Activated CD8-positive, alpha-beta T cell treated with anti-CD3 and anti-CD28 coated beads, Interleukin-2, amount 10 ng/mL, durations not matched to agents 7 days and 5 days (primary cell): ENCODE measurements around the gene CSTF2T. TPM values are rescaled to one million over a fixed set of nuclear protein-coding genes. Genes with fewer than 3 reads are reported as not detected.

Experiments
- ATAC-seq: fragments of 150-1000 bp; cut with Tn5 transposase; one replicate; pipeline ENCODE4 v1.10.0; 2021; ENCODE audit warnings: moderate library complexity
- CTCF ChIA-PET: fragments of 350-600 bp; sonication (Branson Sonifier 250); formaldehyde crosslinking; loops from one replicate; lab custom pipeline; 2021; ENCODE audit warnings: antibody characterized with exemption; lab: Charles Lee
- POLR2A ChIA-PET: fragments of 350-600 bp; sonication (Branson Sonifier 250); formaldehyde crosslinking; loops from one replicate; lab custom pipeline; 2021; ENCODE audit warnings: antibody characterized with exemption; lab: Charles Lee
- DNase-seq: peaks from one replicate; pipeline ENCODE4 v3.0.0-alpha.2; 2020
- H3K27ac Mint-ChIP-seq: one replicate; pipeline ENCODE4 v1.8.0; 2021; ENCODE audit warnings: mild to moderate bottlenecking, mixed read lengths
- H3K27me3 Mint-ChIP-seq: one replicate; pipeline ENCODE4 v1.8.0; 2021; ENCODE audit warnings: low read depth, mixed read lengths
- H3K36me3 Mint-ChIP-seq: one replicate; pipeline ENCODE4 v1.8.0; 2021; ENCODE audit warnings: low read depth, mixed read lengths
- H3K4me1 Mint-ChIP-seq: one replicate; pipeline ENCODE4 v1.8.0; 2021; ENCODE audit warnings: low read depth, mixed read lengths
- H3K4me3 Mint-ChIP-seq: one replicate; pipeline ENCODE4 v1.8.0; 2021; ENCODE audit warnings: mild to moderate bottlenecking, mixed read lengths
- H3K9me3 Mint-ChIP-seq: one replicate; pipeline ENCODE4 v1.8.0; 2022; ENCODE audit warnings: mixed read lengths; ENCODE audit not compliant: insufficient read depth
- total RNA-seq, 2 experiments: library from RNA; stranded (reverse); gene quantifications; one replicate each; pipeline ENCODE4 v1.2.3, GENCODE V29; 2021

The CSTF2T gene
- total RNA-seq, 2 experiments from 2014 or later, result 30.3 to 32.1 TPM

DNA sequence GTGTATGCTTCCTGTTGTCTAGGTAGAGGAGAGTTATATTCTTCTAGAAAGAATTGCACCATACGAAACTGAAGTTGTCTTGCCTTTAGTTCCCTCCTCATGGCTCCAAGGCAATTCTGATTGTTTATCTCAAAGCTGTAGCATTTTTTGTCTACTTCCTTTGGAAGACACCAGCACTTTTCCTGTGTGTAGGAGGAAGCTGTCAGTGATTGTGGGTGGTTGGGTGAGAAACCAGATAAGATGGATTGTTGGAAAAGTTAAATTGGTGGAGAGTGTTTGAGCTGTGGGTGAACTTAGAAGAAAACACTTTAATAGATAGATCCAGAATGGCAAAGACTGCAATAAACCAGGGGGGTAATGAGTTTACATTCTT lies 12.1 kb upstream of the CSTF2T start:
- no peaks in the 10 kb centered on the region for H3K36me3 Mint-ChIP-seq
- ATAC-seq (no peak), DNase-seq (no peak)
- CTCF ChIA-PET, result no interaction called here
- POLR2A ChIA-PET, result no interaction called here
- H3K27me3 Mint-ChIP-seq, result no peaks in the 10 kb centered on the region
- no peaks in the 10 kb centered on the region for H3K9me3 Mint-ChIP-seq
- H3K27ac Mint-ChIP-seq, result no peak overlapping the region
- peaks cover 23% of the 10 kb centered on the region for H3K4me1 Mint-ChIP-seq
- H3K4me3 Mint-ChIP-seq, result no peak overlapping the region

DNA sequence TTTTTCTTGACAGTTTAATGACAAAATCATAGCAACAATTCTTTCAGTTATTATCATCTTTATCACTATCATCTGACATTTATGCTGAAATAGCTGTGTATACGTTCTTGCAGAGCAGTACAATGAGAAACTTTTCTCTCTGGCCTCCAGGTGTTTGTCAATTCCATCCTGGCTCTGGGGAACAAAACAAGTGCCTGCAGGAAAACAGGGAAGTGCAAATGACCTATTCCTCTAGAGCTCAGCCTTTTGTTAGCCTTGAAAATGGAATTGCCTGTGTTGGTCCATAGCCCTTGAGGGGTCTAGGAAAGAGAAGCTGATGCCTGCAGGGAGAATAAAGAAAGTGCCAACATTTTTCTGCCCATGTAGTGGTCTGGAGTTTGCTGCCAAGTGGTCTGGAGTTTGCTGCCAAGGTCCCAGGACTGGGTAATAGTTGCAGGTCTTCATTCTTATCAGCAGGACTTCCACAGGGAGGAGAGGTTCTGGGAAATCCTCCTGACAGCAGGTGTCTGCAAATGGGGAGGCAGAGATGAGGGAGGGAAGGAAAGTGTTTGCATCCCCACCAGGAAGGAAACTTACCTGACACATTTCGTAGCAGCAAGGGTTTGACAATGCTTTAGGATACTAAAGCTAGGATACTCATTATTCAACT lies 10.1 kb upstream of the CSTF2T start:
- POLR2A ChIA-PET, result interaction anchor here (0.9 kb wide), 2 partner anchors 10 kb away, joined by 3 to 7 read pairs; partner anchors contain the start of gene CSTF2T

DNA sequence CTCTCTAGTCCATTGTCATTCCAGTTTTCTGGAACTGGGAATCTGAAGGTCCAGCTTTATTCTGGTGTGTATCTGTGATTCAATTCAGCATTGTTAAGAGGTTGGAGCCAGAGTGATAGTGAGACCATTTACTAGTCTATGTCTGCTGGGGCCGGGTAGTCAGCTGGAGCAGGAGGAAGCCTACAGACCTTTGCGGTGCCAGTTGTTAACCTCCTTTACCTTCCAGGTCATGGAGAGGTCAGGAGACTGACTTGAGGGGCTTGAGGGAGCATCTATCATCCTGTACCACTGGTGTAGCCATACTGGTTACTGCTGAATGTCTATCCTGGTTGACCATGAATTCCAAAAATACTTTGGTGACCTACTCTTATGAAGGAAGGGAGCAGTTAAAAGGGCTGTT lies 9.2 kb upstream of the CSTF2T start:
- peaks cover 23% of the 10 kb centered on the region for H3K4me1 Mint-ChIP-seq
- POLR2A ChIA-PET, result interaction anchor here (0.9 kb wide), 1 partner anchor 9 kb away, joined by 7 read pairs; the partner anchor contains the start of gene CSTF2T
- H3K27me3 Mint-ChIP-seq, result peaks cover 3% of the 10 kb centered on the region
- H3K36me3 Mint-ChIP-seq, result no peaks in the 10 kb centered on the region
- H3K9me3 Mint-ChIP-seq, result no peaks in the 10 kb centered on the region
- CTCF ChIA-PET, result no interaction called here
- no peak overlapping the region for H3K4me3 Mint-ChIP-seq
- H3K27ac Mint-ChIP-seq, result peak overlapping the region; percentile 17
- ATAC-seq (no peak), DNase-seq (no peak)

More for the DNA sequence above, 10.1 kb upstream of the CSTF2T start:
- H3K9me3 Mint-ChIP-seq, result no peaks in the 10 kb centered on the region
- no peak overlapping the region for H3K4me3 Mint-ChIP-seq
- H3K4me1 Mint-ChIP-seq, result peaks cover 23% of the 10 kb centered on the region
- ATAC-seq (no peak), DNase-seq (no peak)
- H3K36me3 Mint-ChIP-seq, result no peaks in the 10 kb centered on the region
- CTCF ChIA-PET, result no interaction called here
- peaks cover 3% of the 10 kb centered on the region for H3K27me3 Mint-ChIP-seq
- H3K27ac Mint-ChIP-seq, result no peak overlapping the region

DNA sequence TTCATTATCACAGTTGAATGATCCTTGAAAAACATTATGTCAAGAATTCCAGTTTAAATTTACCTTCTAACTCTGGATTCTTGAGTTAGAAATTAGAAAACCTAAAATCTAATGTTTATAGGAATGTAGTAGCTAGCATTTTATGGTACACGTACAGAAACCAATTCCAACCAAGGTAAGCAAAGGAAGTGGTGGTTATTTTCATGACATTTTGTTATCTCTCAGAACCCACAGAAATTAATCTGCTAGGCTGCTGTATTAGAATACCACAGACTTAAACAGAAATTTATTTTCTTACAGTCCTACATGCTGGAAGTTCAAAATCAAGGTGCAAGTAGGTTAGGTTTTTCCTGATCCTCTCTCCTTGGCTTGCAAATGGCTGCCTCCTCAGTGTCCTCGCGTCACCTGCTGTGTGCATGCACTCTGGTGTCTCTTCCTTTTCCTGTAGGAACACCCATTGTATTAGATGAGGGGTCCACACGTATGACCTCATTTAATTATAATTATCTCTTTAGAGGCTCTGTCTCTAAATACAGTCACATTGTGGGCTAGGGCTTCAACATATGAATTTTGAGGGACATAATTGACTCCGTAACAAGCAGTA lies 8.5 kb upstream of the CSTF2T start:
- ATAC-seq, result no peak
- POLR2A ChIA-PET, result no interaction called here
- CTCF ChIA-PET, result no interaction called here

DNA sequence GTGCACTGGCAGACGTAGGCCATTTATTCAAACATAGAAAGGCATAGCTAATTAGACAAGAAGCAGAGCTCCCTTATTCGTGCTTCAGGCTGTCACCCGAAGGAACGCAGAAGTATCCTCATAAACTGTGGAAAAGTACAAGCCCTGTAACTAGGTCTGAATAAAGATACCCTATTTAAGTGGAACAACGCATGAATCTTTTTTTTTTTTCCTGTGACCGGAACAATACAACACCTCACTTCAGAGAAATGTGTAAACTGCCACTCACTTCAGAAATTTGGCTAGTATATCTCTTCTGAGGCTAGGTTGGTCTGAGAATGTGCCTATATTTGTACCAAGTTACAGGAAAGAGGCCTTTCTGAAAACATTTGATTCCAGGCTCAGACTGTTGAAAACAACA lies 8.0 kb upstream of the CSTF2T start:
- H3K36me3 Mint-ChIP-seq, result no peaks in the 10 kb centered on the region
- ChIA-PET POLR2A (no interaction called here), CTCF (no interaction called here)
- peaks cover 23% of the 10 kb centered on the region for H3K4me1 Mint-ChIP-seq
- peak overlapping the region; percentile 7 for H3K4me3 Mint-ChIP-seq
- peak overlapping the region; percentile 68 for H3K27ac Mint-ChIP-seq
- peaks cover 3% of the 10 kb centered on the region for H3K27me3 Mint-ChIP-seq
- no peaks in the 10 kb centered on the region for H3K9me3 Mint-ChIP-seq
- DNase-seq, result no peak
- no peak for ATAC-seq

More for the DNA sequence above, 8.5 kb upstream of the CSTF2T start:
- DNase-seq, result no peak
- H3K27ac Mint-ChIP-seq, result peak overlapping the region; percentile 68
- H3K4me3 Mint-ChIP-seq, result peak overlapping the region; percentile 7
- no peaks in the 10 kb centered on the region for H3K9me3 Mint-ChIP-seq
- no peaks in the 10 kb centered on the region for H3K36me3 Mint-ChIP-seq
- H3K4me1 Mint-ChIP-seq, result peaks cover 23% of the 10 kb centered on the region
- H3K27me3 Mint-ChIP-seq, result peaks cover 3% of the 10 kb centered on the region

DNA sequence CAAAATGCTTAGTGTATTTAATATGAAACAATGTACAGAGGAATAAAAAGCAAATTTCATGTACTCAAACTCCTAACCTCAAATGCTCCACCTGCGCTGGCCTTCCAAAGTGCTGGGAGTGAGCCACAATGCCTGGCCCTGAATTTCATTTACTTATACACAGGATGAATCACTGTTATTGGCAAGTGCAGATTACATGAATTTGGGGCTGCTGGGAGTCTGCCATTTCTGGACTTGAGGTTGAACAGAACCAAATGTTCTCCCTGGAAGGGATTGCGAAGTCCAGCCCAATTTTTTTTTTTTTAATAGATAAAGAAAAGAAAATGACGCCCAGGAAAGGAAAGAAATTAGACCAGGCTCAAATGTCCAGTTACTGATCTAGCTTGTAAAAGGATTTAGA lies 6.8 kb upstream of the CSTF2T start:
- H3K27me3 Mint-ChIP-seq, result peaks cover 3% of the 10 kb centered on the region
- POLR2A ChIA-PET, result no interaction called here

DNA sequence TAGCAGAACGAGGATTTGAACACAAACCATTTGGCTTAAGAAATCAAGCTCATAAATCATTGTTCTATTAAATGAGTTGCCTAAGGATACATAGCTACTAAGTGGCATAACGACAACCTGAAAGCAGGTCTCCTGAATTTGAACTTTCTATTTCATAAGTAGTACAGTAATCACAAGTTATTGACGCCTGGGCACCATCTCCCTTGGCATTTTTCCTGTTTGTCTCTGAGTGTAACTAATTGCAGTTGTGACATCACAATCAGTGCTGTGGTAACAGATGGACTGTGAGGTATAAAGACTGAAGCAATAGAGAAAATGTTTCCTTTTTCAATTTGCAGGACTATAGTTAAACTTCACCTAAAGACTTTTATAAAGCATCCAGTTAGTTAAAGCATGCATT lies 6.4 kb upstream of the CSTF2T start:
- peaks cover 3% of the 10 kb centered on the region for H3K27me3 Mint-ChIP-seq
- CTCF ChIA-PET, result interaction anchor here (1.4 kb wide), 1 partner anchor 255 kb away, joined by 4 read pairs; no protein-coding TSS in a partner anchor
- no peaks in the 10 kb centered on the region for H3K36me3 Mint-ChIP-seq
- no peaks in the 10 kb centered on the region for H3K9me3 Mint-ChIP-seq
- H3K27ac Mint-ChIP-seq, result no peak overlapping the region
- DNase-seq, result no peak
- no peak for ATAC-seq
- peaks cover 17% of the 10 kb centered on the region for H3K4me1 Mint-ChIP-seq
- POLR2A ChIA-PET, result no interaction called here
- H3K4me3 Mint-ChIP-seq, result no peak overlapping the region

More for the DNA sequence above, 6.8 kb upstream of the CSTF2T start:
- ATAC-seq (no peak), DNase-seq (no peak)
- Mint-ChIP-seq H3K36me3 (no peaks in the 10 kb centered on the region), H3K4me1 (peaks cover 17% of the 10 kb centered on the region), H3K27ac (no peak overlapping the region), H3K9me3 (no peaks in the 10 kb centered on the region), H3K4me3 (no peak overlapping the region)
- CTCF ChIA-PET, result no interaction called here

DNA sequence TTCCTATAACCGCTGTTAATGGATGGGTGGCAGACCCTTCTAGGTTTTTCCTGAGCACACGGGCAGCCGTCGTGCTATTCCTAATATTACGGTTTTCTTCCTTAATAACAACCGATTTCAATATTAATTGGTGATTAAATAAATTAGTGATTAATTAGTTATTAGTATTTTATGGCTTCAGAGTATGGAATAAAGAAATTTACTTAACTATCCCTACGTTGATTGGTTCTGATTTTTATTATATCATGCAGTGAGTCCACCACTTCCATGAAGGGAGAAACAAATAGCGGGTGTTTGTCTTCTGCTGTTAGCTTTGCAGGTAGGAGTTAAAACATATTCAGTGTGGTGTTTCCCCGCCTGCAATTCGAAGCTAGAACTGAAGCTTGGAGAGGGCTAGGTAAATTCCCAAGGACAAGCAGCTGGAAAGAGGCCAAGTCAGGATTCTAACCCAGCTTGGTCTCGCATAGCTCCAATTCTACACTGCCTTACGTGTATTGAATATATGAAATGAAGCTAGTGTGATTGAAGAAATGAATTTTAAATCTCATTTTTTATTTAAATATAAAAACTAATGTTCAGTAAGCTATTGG lies 928 bp upstream of the CSTF2T start:
- ChIA-PET POLR2A (interaction anchor here (0.7 to 1.4 kb wide), 6 partner anchors 8 to 1162 kb away, joined by 3 to 7 read pairs (median 3); no protein-coding TSS in a partner anchor), CTCF (interaction anchor here (1.2 kb wide), 1 partner anchor 10 kb away, joined by 3 read pairs; no protein-coding TSS in a partner anchor)
- no peaks in the 10 kb centered on the region for H3K9me3 Mint-ChIP-seq
- peaks cover 40% of the 10 kb centered on the region for H3K36me3 Mint-ChIP-seq
- peaks cover 36% of the 10 kb centered on the region for H3K4me1 Mint-ChIP-seq
- ATAC-seq, result no peak
- peak overlapping the region; percentile 99 for H3K4me3 Mint-ChIP-seq
- DNase-seq, result no peak
- peak overlapping the region; percentile 100 for H3K27ac Mint-ChIP-seq
- peaks cover 3% of the 10 kb centered on the region for H3K27me3 Mint-ChIP-seq

DNA sequence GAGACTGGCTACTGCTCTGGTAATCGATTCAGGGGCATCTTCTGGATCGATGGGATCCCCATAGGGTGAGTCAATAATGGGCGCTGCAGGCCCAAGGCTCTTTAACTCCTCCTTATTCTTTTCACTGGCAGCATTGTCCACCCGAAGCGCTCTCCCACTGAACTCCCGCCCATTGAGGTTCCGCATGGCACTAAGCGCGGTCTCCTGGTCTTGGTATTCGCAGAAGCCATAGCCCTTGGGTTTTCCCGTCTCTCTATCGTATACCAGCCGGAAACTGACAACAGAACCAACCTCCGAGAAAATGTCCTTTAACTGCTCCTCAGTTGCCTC lies 285 bp downstream of the CSTF2T start:
- Mint-ChIP-seq H3K36me3 (peaks cover 44% of the 10 kb centered on the region), H3K27ac (peak overlapping the region; percentile 100), H3K4me1 (peaks cover 36% of the 10 kb centered on the region), H3K27me3 (no peaks in the 10 kb centered on the region), H3K4me3 (peak overlapping the region; percentile 99), H3K9me3 (no peaks in the 10 kb centered on the region)
- ChIA-PET CTCF (no interaction called here), POLR2A (interaction anchor here (0.6 to 1.4 kb wide), 4 partner anchors 10 to 54 kb away, joined by 3 to 7 read pairs (median 4); no protein-coding TSS in a partner anchor)
- no peak for DNase-seq
- peak; percentile 69 for ATAC-seq

DNA sequence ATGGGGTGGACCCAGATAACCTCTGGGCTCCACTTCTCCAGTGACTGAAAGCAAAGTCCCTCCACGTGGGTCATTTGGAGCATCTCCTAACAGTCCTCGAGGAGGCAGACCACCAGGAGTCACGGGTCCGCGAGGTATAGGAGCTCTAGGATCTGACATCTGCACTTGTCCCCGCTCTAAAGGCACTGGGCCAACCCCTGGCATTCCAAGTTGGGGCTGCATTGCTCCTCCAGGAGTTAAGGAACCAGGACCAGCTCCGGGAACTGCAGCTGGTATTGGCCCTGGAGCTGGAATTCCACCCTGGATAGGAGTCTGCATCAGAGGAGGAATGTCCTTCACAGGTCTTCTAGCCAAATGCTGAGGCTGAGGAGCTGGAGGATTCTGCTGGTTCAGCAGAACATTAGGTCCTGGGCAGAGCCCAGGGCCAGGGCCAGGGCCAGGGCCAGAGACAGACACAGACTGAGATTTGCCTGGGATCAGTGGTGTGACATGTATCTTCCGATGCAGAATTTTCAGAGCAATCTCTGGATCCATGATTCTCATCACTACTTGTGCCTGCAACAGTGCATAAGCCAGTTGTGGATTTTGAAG lies 827 bp downstream of the CSTF2T start:
- peak overlapping the region; percentile 99 for H3K4me3 Mint-ChIP-seq
- ATAC-seq, result no peak
- H3K9me3 Mint-ChIP-seq, result no peaks in the 10 kb centered on the region
- DNase-seq, result no peak
- POLR2A ChIA-PET, result interaction anchor here (0.6 to 0.7 kb wide), 2 partner anchors 15 to 55 kb away, joined by 3 read pairs; no protein-coding TSS in a partner anchor
- peaks cover 44% of the 10 kb centered on the region for H3K36me3 Mint-ChIP-seq
- peak overlapping the region; percentile 100 for H3K27ac Mint-ChIP-seq
- no peaks in the 10 kb centered on the region for H3K27me3 Mint-ChIP-seq
- H3K4me1 Mint-ChIP-seq, result peaks cover 36% of the 10 kb centered on the region
- CTCF ChIA-PET, result no interaction called here

DNA sequence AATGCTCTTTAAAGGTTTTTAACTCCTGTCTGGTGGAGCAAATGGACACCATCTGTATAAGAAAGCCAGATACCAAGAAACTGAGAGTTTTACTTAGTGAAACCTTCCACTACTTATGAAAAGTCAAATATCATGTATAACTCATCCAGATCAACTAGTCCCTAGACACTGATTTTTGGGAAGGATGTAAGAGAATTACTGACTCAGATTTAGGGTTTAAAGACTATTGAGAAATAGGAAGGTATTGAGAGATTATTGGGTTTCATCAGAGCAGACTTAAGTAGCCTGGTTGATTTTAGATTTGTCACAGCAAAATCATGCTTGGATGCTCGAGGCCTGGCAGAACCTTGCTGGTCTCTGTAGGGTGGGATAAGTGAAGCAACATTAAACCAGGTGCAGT lies 3.1 kb downstream of the CSTF2T start:
- Mint-ChIP-seq H3K4me1 (peaks cover 36% of the 10 kb centered on the region), H3K9me3 (no peaks in the 10 kb centered on the region), H3K27ac (no peak overlapping the region), H3K4me3 (no peak overlapping the region), H3K27me3 (no peaks in the 10 kb centered on the region), H3K36me3 (peaks cover 44% of the 10 kb centered on the region)
- ATAC-seq (no peak), DNase-seq (no peak)
- CTCF ChIA-PET, result no interaction called here
- POLR2A ChIA-PET, result no interaction called here
